Hepatocyte (in vitro differentiated cells): ENCODE measurements around the gene CEP164. TPM values are rescaled to one million over a fixed set of nuclear protein-coding genes. Genes with fewer than 3 reads are reported as not detected.

ENCODE experiments used
- DNase-seq: peaks from one replicate; pipeline ENCODE4 v3.0.0-alpha.2; 2016; ENCODE audit warnings: low spot score
- H2AFZ ChIP-seq: fragments of 200-600 bp; sonication (generic); 2 replicates; pipeline ENCODE4 v1.6.0; 2016; ENCODE audit warnings: antibody characterized with exemption, mild to moderate bottlenecking
- H3K27ac ChIP-seq: fragments of 200-600 bp; sonication (generic); 2 replicates; pipeline ENCODE4 v1.5.1; 2016; ENCODE audit warnings: mild to moderate bottlenecking
- H3K27me3 ChIP-seq: fragments of 200-600 bp; sonication (generic); 2 replicates; pipeline ENCODE4 v1.6.1; 2016
- H3K36me3 ChIP-seq: fragments of 200-600 bp; sonication (generic); replicated peaks from 2 replicates; pipeline ENCODE4 v1.5.1; 2016; ENCODE audit warnings: low read depth; ENCODE audit not compliant: insufficient read depth
- H3K4me1 ChIP-seq: fragments of 200-600 bp; sonication (generic); 2 replicates; pipeline ENCODE4 v1.5.1; 2016; ENCODE audit warnings: mild to moderate bottlenecking, moderate library complexity; ENCODE audit not compliant: insufficient read depth
- H3K4me2 ChIP-seq: fragments of 200-600 bp; sonication (generic); 2 replicates; pipeline ENCODE4 v1.6.0; 2016
- H3K4me3 ChIP-seq: fragments of 200-600 bp; sonication (generic); 2 replicates; pipeline ENCODE4 v1.5.1; 2016; ENCODE audit warnings: mild to moderate bottlenecking
- H3K79me2 ChIP-seq: fragments of 200-600 bp; sonication (generic); 2 replicates; pipeline ENCODE4 v1.6.0; 2017; ENCODE audit warnings: mild to moderate bottlenecking
- H3K9me2 ChIP-seq: fragments of 200-600 bp; sonication (generic); replicated peaks from 2 replicates; pipeline ENCODE4 v1.6.0; 2017; ENCODE audit warnings: mild to moderate bottlenecking; ENCODE audit not compliant: insufficient read depth
- H3K9me3 ChIP-seq: fragments of 200-600 bp; sonication (generic); 2 replicates; pipeline ENCODE4 v1.5.1; 2016; ENCODE audit warnings: low read depth, mild to moderate bottlenecking
- H4K20me1 ChIP-seq: fragments of 200-600 bp; sonication (generic); 2 replicates; pipeline ENCODE4 v1.6.0; 2016; ENCODE audit warnings: mild to moderate bottlenecking; ENCODE audit not compliant: insufficient read depth, poor library complexity, severe bottlenecking
- CTCF ChIP-seq: fragments of 200-600 bp; sonication (generic); IDR thresholded peaks from 2 replicates; pipeline ENCODE4 v1.5.1; 2016; ENCODE audit warnings: antibody characterized with exemption, mild to moderate bottlenecking; ENCODE audit not compliant: poor library complexity
- EZH2 ChIP-seq: fragments of 200-600 bp; sonication (generic); IDR thresholded peaks from 2 replicates; pipeline ENCODE4 v1.6.1; 2016; ENCODE audit warnings: antibody characterized with exemption, mild to moderate bottlenecking, borderline replicate concordance
- EZH2phosphoT487 ChIP-seq: fragments of 200-600 bp; sonication (generic); IDR thresholded peaks from one replicate; pipeline ENCODE4 v1.6.1; 2018; ENCODE audit warnings: antibody characterized with exemption, mild to moderate bottlenecking, low read depth, moderate library complexity; ENCODE audit not compliant: unreplicated experiment, severe bottlenecking
- WGBS: methylation state at CpG from one replicate; pipeline ENCODE4 v1.1.6; 2016; ENCODE audit warnings: low lambda C conversion rate; ENCODE audit errors: missing lambda C conversion rate; 5-methylcytosine and 5-hydroxymethylcytosine counted together
- polyA plus RNA-seq: library from polyadenylated mRNA; unstranded; fragments of >200 nt; fragmentation: Nextera tagmentation; extraction: Ambion mirVana; gene quantifications from 2 replicates; pipeline ENCODE4 v1.2.1, GENCODE V29; 2016
- total RNA-seq: library from RNA; depleted of rRNA; stranded (reverse); fragments of >200 nt; gene quantifications from 2 replicates; pipeline ENCODE4 v1.2.3, GENCODE V29; 2014

Gene CEP164
- total and polyA plus RNA-seq, 2 experiments from 2014 or later: 18.3 to 19.9 TPM

GRCh38 chr11:117292616-117293015 is 35.0 kb upstream of the CEP164 start:
- TF ChIP-seq EZH2phosphoT487: no peak
- TF ChIP-seq CTCF: no peak
- no peak for TF ChIP-seq EZH2
- Histone ChIP-seq H4K20me1 (no peaks in the 10 kb centered on the region), H3K4me2 (no peak overlapping the region), H3K27me3 (no peaks in the 10 kb centered on the region), H3K9me3 (no peaks in the 10 kb centered on the region), H3K9me2 (no peaks in the 10 kb centered on the region), H3K36me3 (no peaks in the 10 kb centered on the region), H3K4me3 (no peak overlapping the region), H3K27ac (no peak overlapping the region), H2AFZ (no peak overlapping the region), H3K79me2 (no peaks in the 10 kb centered on the region), H3K4me1 (no peaks in the 10 kb centered on the region)
- DNase-seq: no peak
- 86% methylated on average over 2 of the region's 2 CpGs for WGBS

GRCh38 chr11:117295438-117296137 is 32.1 kb upstream of the CEP164 start:
- Histone ChIP-seq H4K20me1 (no peaks in the 10 kb centered on the region), H3K4me2 (no peak overlapping the region), H3K4me1 (peaks cover 21% of the 10 kb centered on the region), H3K9me3 (no peaks in the 10 kb centered on the region), H2AFZ (no peak overlapping the region), H3K36me3 (no peaks in the 10 kb centered on the region), H3K27ac (no peak overlapping the region), H3K27me3 (no peaks in the 10 kb centered on the region), H3K4me3 (no peak overlapping the region), H3K79me2 (no peaks in the 10 kb centered on the region), H3K9me2 (no peaks in the 10 kb centered on the region)
- TF ChIP-seq EZH2phosphoT487: no peak
- TF ChIP-seq CTCF: no peak
- TF ChIP-seq EZH2: no peak
- 84% methylated on average over 9 of the region's 9 CpGs for WGBS
- DNase-seq: no peak

GRCh38 chr11:117296881-117297280 is 30.8 kb upstream of the CEP164 start:
- H3K4me2 ChIP-seq: no peak overlapping the region
- H3K4me1 ChIP-seq: peaks cover 27% of the 10 kb centered on the region
- no peak overlapping the region for H3K27ac ChIP-seq
- H3K36me3 ChIP-seq: no peaks in the 10 kb centered on the region
- no peak for DNase-seq
- H4K20me1 ChIP-seq: no peaks in the 10 kb centered on the region
- H3K79me2 ChIP-seq: no peaks in the 10 kb centered on the region
- no peak overlapping the region for H3K4me3 ChIP-seq
- no peaks in the 10 kb centered on the region for H3K27me3 ChIP-seq
- H3K9me2 ChIP-seq: no peaks in the 10 kb centered on the region
- no peak for TF ChIP-seq EZH2phosphoT487
- no peak for TF ChIP-seq EZH2
- TF ChIP-seq CTCF: no peak
- WGBS: 89% methylated on average over 6 of the region's 6 CpGs
- no peak overlapping the region for H2AFZ ChIP-seq
- no peaks in the 10 kb centered on the region for H3K9me3 ChIP-seq
